ENCODE data around the gene ADCY9. TPM values are rescaled to one million over a fixed set of nuclear protein-coding genes. Genes with fewer than 3 reads are reported as not detected.
A peak's percentile ranks its signal among the peaks of the same experiment; 100 is the strongest.

ADCY9 gene
- polyA plus RNA-seq, 6 donors from 2014 or later, result 0.08 to 0.91 (median 0.19) TPM

GRCh38 chr16:3987231-3987630 is 129.0 kb downstream of the ADCY9 start:
- no peak for DNase-seq
- H3K27ac Mint-ChIP-seq, result peak overlapping the region in 2 of 6 donors; percentile 26 to 38
- H3K4me1 Mint-ChIP-seq, result peaks cover 2 to 8% (median 8%) of the 10 kb centered on the region in 3 donors
- no peaks in the 10 kb centered on the region for H3K36me3 Mint-ChIP-seq
- H3K9me3 Mint-ChIP-seq, result no peaks in the 10 kb centered on the region
- no peak overlapping the region for H3K4me3 Mint-ChIP-seq
- H3K27me3 Mint-ChIP-seq, result no peaks in the 10 kb centered on the region
- ATAC-seq (ENCODE audit: low read depth in 2 of 2), result no peak

GRCh38 chr16:3986235-3986544 is 130.1 kb downstream of the ADCY9 start:
- Mint-ChIP-seq H3K4me3 (peak overlapping the region in 1 of 8 donors; percentile 16), H3K27ac (no peak overlapping the region), H3K27me3 (no peaks in the 10 kb centered on the region), H3K9me3 (no peaks in the 10 kb centered on the region), H3K36me3 (no peaks in the 10 kb centered on the region), H3K4me1 (peaks cover 2 to 8% (median 8%) of the 10 kb centered on the region in 3 donors)
- ATAC-seq (ENCODE audit: low read depth in 2 of 2) (no peak), DNase-seq (no peak)

GRCh38 chr16:3984111-3985060 is 131.9 kb downstream of the ADCY9 start:
- no peaks in the 10 kb centered on the region for H3K36me3 Mint-ChIP-seq
- no peak for ATAC-seq (ENCODE audit: low read depth in 2 of 2)
- DNase-seq, result no peak
- no peaks in the 10 kb centered on the region for H3K9me3 Mint-ChIP-seq
- H3K27ac Mint-ChIP-seq, result peak overlapping the region in 1 of 6 donors; percentile 5
- H3K4me1 Mint-ChIP-seq, result peaks cover 2 to 8% (median 8%) of the 10 kb centered on the region in 3 donors
- no peaks in the 10 kb centered on the region for H3K27me3 Mint-ChIP-seq
- H3K4me3 Mint-ChIP-seq, result peak overlapping the region in 1 of 8 donors; percentile 50

GRCh38 chr16:3983081-3983520 is 133.1 kb downstream of the ADCY9 start:
- ATAC-seq (ENCODE audit: low read depth in 2 of 2) (peak in 1 of 2 donors; percentile 42), DNase-seq (no peak)
- Mint-ChIP-seq H3K9me3 (no peaks in the 10 kb centered on the region), H3K4me3 (no peak overlapping the region), H3K27ac (peak overlapping the region in 2 of 6 donors; percentile 2 to 37), H3K36me3 (no peaks in the 10 kb centered on the region), H3K4me1 (peaks cover 2 to 8% (median 7%) of the 10 kb centered on the region in 3 donors), H3K27me3 (no peaks in the 10 kb centered on the region)

- Mint-ChIP-seq H3K4me1 (peaks cover 2 to 8% (median 3%) of the 10 kb centered on the region in 3 donors), H3K27me3 (no peaks in the 10 kb centered on the region), H3K27ac (peak overlapping the region in 1 of 6 donors; percentile 76), H3K9me3 (no peaks in the 10 kb centered on the region), H3K4me3 (no peak overlapping the region), H3K36me3 (peaks cover 0 to 1% of the 10 kb centered on the region in 2 donors)
- ATAC-seq (ENCODE audit: low read depth in 2 of 2), result no peak
- DNase-seq, result no peak
Observed at GRCh38 chr16:3982216-3982615, 134.0 kb downstream of the ADCY9 start.

GRCh38 chr16:3980253-3981111 is 135.8 kb downstream of the ADCY9 start:
- peaks cover 2 to 8% (median 3%) of the 10 kb centered on the region in 3 donors for H3K4me1 Mint-ChIP-seq
- H3K4me3 Mint-ChIP-seq, result no peak overlapping the region
- no peak for ATAC-seq (ENCODE audit: low read depth in 2 of 2)
- no peaks in the 10 kb centered on the region for H3K9me3 Mint-ChIP-seq
- no peak overlapping the region for H3K27ac Mint-ChIP-seq
- peaks cover 4 to 7% of the 10 kb centered on the region in 2 donors for H3K36me3 Mint-ChIP-seq
- DNase-seq, result no peak
- no peaks in the 10 kb centered on the region for H3K27me3 Mint-ChIP-seq

GRCh38 chr16:3979518-3979917 is 136.7 kb downstream of the ADCY9 start:
- Mint-ChIP-seq H3K27me3 (no peaks in the 10 kb centered on the region), H3K4me1 (peaks cover 2 to 8% (median 3%) of the 10 kb centered on the region in 3 donors), H3K4me3 (no peak overlapping the region), H3K9me3 (no peaks in the 10 kb centered on the region), H3K36me3 (peaks cover 4 to 7% of the 10 kb centered on the region in 2 donors), H3K27ac (no peak overlapping the region)
- ATAC-seq (ENCODE audit: low read depth in 2 of 2) (no peak), DNase-seq (no peak)

- Mint-ChIP-seq H3K27ac (peak overlapping the region in 1 of 6 donors; percentile 38), H3K36me3 (peaks cover 4 to 7% of the 10 kb centered on the region in 2 donors), H3K4me1 (peaks cover 2 to 8% (median 3%) of the 10 kb centered on the region in 3 donors), H3K4me3 (no peak overlapping the region), H3K9me3 (no peaks in the 10 kb centered on the region), H3K27me3 (no peaks in the 10 kb centered on the region)
- DNase-seq, result no peak
- no peak for ATAC-seq (ENCODE audit: low read depth in 2 of 2)
Observed at GRCh38 chr16:3979070-3979469, 137.2 kb downstream of the ADCY9 start.

GRCh38 chr16:3977376-3977775 is 138.9 kb downstream of the ADCY9 start:
- Mint-ChIP-seq H3K27ac (no peak overlapping the region), H3K4me1 (no peaks in the 10 kb centered on the region), H3K27me3 (no peaks in the 10 kb centered on the region), H3K4me3 (no peak overlapping the region), H3K9me3 (no peaks in the 10 kb centered on the region), H3K36me3 (peaks cover 4 to 7% of the 10 kb centered on the region in 2 donors)
- no peak for DNase-seq
- no peak for ATAC-seq (ENCODE audit: low read depth in 2 of 2)

- Mint-ChIP-seq H3K27me3 (no peaks in the 10 kb centered on the region), H3K4me3 (no peak overlapping the region), H3K36me3 (peaks cover 4 to 7% of the 10 kb centered on the region in 2 donors), H3K9me3 (no peaks in the 10 kb centered on the region), H3K4me1 (no peaks in the 10 kb centered on the region), H3K27ac (peak overlapping the region in 1 of 6 donors; percentile 16)
- ATAC-seq (ENCODE audit: low read depth in 2 of 2) (no peak), DNase-seq (no peak)
Observed at GRCh38 chr16:3974751-3975150, 141.5 kb downstream of the ADCY9 start.

GRCh38 chr16:3971706-3972105 is 144.5 kb downstream of the ADCY9 start:
- no peaks in the 10 kb centered on the region for H3K27me3 Mint-ChIP-seq

GRCh38 chr16:3971261-3971660 is 145.0 kb downstream of the ADCY9 start:
- peaks cover 0 to 2% (median 0%) of the 10 kb centered on the region in 7 donors for H3K9me3 Mint-ChIP-seq
- H3K36me3 Mint-ChIP-seq, result peaks cover 0 to 5% of the 10 kb centered on the region in 2 donors
- DNase-seq (no peak), ATAC-seq (ENCODE audit: low read depth in 2 of 2) (no peak)
- H3K4me3 Mint-ChIP-seq, result peak overlapping the region in 1 of 8 donors; percentile 22
- H3K27me3 Mint-ChIP-seq, result no peaks in the 10 kb centered on the region
- no peaks in the 10 kb centered on the region for H3K4me1 Mint-ChIP-seq
- no peak overlapping the region for H3K27ac Mint-ChIP-seq

More at GRCh38 chr16:3971706-3972105, 144.5 kb downstream of the ADCY9 start:
- no peak for ATAC-seq (ENCODE audit: low read depth in 2 of 2)
- peaks cover under 1 to 1% of the 10 kb centered on the region in 2 donors for H3K36me3 Mint-ChIP-seq
- H3K9me3 Mint-ChIP-seq, result peaks cover 0 to 2% (median 0%) of the 10 kb centered on the region in 7 donors
- no peak overlapping the region for H3K4me3 Mint-ChIP-seq
- no peak overlapping the region for H3K27ac Mint-ChIP-seq
- no peak for DNase-seq
- no peaks in the 10 kb centered on the region for H3K4me1 Mint-ChIP-seq

- no peak for DNase-seq
- Mint-ChIP-seq H3K4me3 (no peak overlapping the region), H3K9me3 (peaks cover 0 to 2% (median 0%) of the 10 kb centered on the region in 7 donors), H3K27ac (no peak overlapping the region), H3K27me3 (peaks cover 0 to 6% (median 6%) of the 10 kb centered on the region in 3 donors), H3K4me1 (peaks cover 0 to under 1% (median under 1%) of the 10 kb centered on the region in 3 donors), H3K36me3 (peaks cover under 1 to 11% of the 10 kb centered on the region in 2 donors)
- no peak for ATAC-seq (ENCODE audit: low read depth in 2 of 2)
Observed at GRCh38 chr16:3968551-3968950, 147.7 kb downstream of the ADCY9 start.
